RWPE2 (cell line): ENCODE measurements around the gene XPR1.
"Not testable (repeated sequence)": the region's sequence is repeated elsewhere in the genome, so short reads cannot be mapped to it uniquely, and the experiment has no call there.

Source experiments
- ATAC-seq: fragments of 200-7000 bp; cut with Tn5 transposase; 3 replicates; pipeline ENCODE4 v1.9.1; 2021; ENCODE audit warnings: low read depth
- DNase-seq: peaks from one replicate; pipeline ENCODE4 v3.0.0-alpha.2; 2020; ENCODE audit warnings: low spot score
- H3K27ac ChIP-seq: fragments of 450-650 bp; 2 replicates; pipeline ENCODE4 v1.5.1; 2017; ENCODE audit warnings: mild to moderate bottlenecking; ENCODE audit not compliant: poor library complexity, severe bottlenecking
- H3K27me3 ChIP-seq: fragments of 250-450 bp; sonication (Bioruptor Pico); 2 replicates; pipeline ENCODE4 v1.5.1; 2021; ENCODE audit warnings: mild to moderate bottlenecking, moderate library complexity; ENCODE audit not compliant: insufficient read depth, poor library complexity, severe bottlenecking
- H3K36me3 ChIP-seq: fragments of 250-450 bp; sonication (Bioruptor Pico); 2 replicates; pipeline ENCODE4 v1.5.1; 2020; ENCODE audit warnings: low read depth, mild to moderate bottlenecking, moderate library complexity
- H3K4me1 ChIP-seq: fragments of 250-450 bp; sonication (Bioruptor Pico); 2 replicates; pipeline ENCODE4 v1.5.1; 2021; ENCODE audit warnings: mild to moderate bottlenecking, moderate library complexity; ENCODE audit not compliant: insufficient read depth, poor library complexity, severe bottlenecking
- H3K4me3 ChIP-seq: fragments of 250-450 bp; sonication (Bioruptor Pico); 2 replicates; pipeline ENCODE4 v1.5.1; 2021; ENCODE audit warnings: mild to moderate bottlenecking, moderate library complexity; ENCODE audit not compliant: severe bottlenecking
- H3K9me3 ChIP-seq: fragments of 250-450 bp; sonication (Bioruptor Pico); 2 replicates; pipeline ENCODE4 v1.5.1; 2021; ENCODE audit warnings: mild to moderate bottlenecking, moderate library complexity; ENCODE audit not compliant: severe bottlenecking
- CTCF ChIP-seq: fragments of 450-650 bp; IDR thresholded peaks from one replicate; pipeline ENCODE4 v1.5.1; 2017; ENCODE audit warnings: mild to moderate bottlenecking, moderate library complexity; ENCODE audit not compliant: poor library complexity, severe bottlenecking

The XPR1 gene

GRCh38 chr1:180821970-180822369 lies 190.1 kb downstream of the XPR1 start:
- H3K27ac ChIP-seq, result no peak overlapping the region
- peaks cover 2% of the 10 kb centered on the region for H3K4me1 ChIP-seq
- peaks cover 2% of the 10 kb centered on the region for H3K9me3 ChIP-seq
- H3K4me3 ChIP-seq, result no peak overlapping the region
- H3K36me3 ChIP-seq, result peaks cover 4% of the 10 kb centered on the region; the same call in 1 of the 2 replicates
- no peak for TF ChIP-seq CTCF
- ATAC-seq, result no peak
- no peaks in the 10 kb centered on the region for H3K27me3 ChIP-seq
- no peak for DNase-seq

DNA sequence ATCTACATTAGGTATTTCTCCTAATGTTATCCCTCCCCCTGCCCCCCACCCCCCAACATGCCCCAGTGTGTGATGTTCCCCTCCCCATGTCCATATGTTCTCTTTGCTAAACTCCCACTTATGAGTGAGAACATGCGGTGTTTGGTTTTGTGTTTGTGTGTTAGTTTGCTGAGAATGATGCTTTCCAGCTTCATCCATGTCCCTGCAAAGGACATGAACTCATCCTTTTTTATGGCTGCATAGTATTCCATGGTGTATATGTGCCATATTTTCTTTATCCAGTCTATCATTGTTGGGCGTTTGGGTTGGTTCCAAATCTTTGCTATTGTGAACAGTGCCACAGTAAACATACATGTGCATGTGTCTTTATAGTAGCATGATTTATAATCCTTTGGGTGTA lies 199.7 kb downstream of the XPR1 start:
- H3K27me3 ChIP-seq, H3K4me3 ChIP-seq, H3K27ac ChIP-seq, H3K36me3 ChIP-seq, DNase-seq, ATAC-seq, H3K4me1 ChIP-seq, H3K9me3 ChIP-seq: not testable (repeated sequence)

DNA sequence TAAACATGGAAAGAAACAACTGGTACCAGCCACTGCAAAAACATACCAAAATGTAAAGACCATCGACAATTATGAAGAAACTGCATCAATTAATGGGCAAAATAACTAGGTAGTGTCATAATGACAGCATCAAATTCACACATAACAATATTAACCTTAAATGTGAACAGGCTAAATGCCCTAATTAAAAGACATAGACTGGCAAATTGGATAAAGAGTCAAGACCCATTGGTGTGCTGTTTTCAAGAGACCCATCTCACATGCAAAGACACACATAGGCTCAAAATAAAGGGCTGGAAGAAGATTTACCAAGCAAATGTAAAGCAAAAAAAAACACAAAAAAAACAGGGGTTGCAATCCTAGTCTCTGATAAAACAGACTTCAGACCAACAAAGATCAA lies 201.4 kb downstream of the XPR1 start:
- not testable (repeated sequence) for H3K4me1 ChIP-seq, H3K36me3 ChIP-seq, H3K9me3 ChIP-seq, ATAC-seq, DNase-seq, H3K27me3 ChIP-seq, H3K4me3 ChIP-seq, H3K27ac ChIP-seq

GRCh38 chr1:180836449-180836848 lies 204.6 kb downstream of the XPR1 start:
- Histone ChIP-seq H3K4me1 (no peaks in the 10 kb centered on the region), H3K27ac (no peak overlapping the region), H3K9me3 (no peaks in the 10 kb centered on the region), H3K27me3 (no peaks in the 10 kb centered on the region), H3K4me3 (no peak overlapping the region), H3K36me3 (no peaks in the 10 kb centered on the region; the same call in 1 of the 2 replicates)
- DNase-seq, result no peak
- ATAC-seq, result no peak
- no peak for TF ChIP-seq CTCF

DNA sequence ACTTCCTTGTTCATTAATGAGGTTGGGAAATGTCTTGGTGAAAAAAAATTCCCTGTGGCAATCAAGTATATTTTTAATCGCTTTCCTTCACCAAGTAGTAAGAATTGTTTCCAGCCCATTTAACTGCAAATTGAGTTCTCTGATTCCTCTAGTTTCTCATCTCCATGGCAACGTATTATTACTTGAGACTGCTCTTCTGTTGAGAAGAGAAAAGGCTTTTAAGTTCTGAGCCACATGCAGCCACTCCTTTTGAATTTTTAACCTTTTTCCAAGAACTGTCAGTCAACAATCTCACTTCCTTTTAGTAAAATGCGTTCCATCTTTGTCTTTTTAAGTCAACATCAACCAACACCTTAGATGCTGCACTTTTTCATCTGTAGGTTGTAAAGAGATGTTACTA lies 205.2 kb downstream of the XPR1 start:
- no peak overlapping the region for H3K27ac ChIP-seq
- H3K9me3 ChIP-seq, result no peaks in the 10 kb centered on the region
- no peak for DNase-seq
- H3K27me3 ChIP-seq, result no peaks in the 10 kb centered on the region
- H3K4me1 ChIP-seq, result no peaks in the 10 kb centered on the region
- no peak overlapping the region for H3K4me3 ChIP-seq
- TF ChIP-seq CTCF, result no peak
- H3K36me3 ChIP-seq, result no peaks in the 10 kb centered on the region; the same call in 1 of the 2 replicates
- no peak for ATAC-seq

DNA sequence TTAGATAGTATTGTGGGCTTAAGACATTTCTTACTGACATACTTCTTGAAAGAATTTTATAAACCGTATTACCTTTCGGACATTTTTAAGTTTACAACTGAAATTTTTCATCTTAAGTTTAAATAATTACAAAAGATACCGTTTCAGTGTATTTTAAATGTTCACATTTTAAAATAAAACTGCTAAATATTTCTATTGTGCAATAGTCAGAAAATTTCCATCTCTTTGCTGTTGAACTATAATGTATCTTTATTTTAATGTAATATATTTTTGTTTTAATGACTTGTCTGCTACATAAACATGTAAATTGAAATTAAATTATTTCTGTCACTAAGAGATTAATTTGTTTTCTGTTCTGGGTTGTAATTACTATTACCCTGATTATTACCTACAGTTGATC lies 206.7 kb downstream of the XPR1 start:
- Histone ChIP-seq H3K4me3 (no peak overlapping the region), H3K9me3 (no peaks in the 10 kb centered on the region), H3K27ac (no peak overlapping the region), H3K27me3 (no peaks in the 10 kb centered on the region), H3K4me1 (no peaks in the 10 kb centered on the region), H3K36me3 (no peaks in the 10 kb centered on the region; the same call in 1 of the 2 replicates)
- ATAC-seq (no peak), DNase-seq (no peak)
- TF ChIP-seq CTCF, result no peak
